SK-N-MC (cell line): Measurements from ENCODE around the gene DNA2.

Experiments
- EZH2 ChIP-seq: fragments of 200-600 bp; sonication (generic); IDR thresholded peaks from one replicate; pipeline ENCODE4 v1.6.1; 2017; ENCODE audit warnings: antibody characterized with exemption
- FOXP2 ChIP-seq: optimal IDR thresholded peaks from 2 replicates; pipeline ENCODE3; 2011; ENCODE audit warnings: mild to moderate bottlenecking, moderate library complexity; ENCODE audit not compliant: insufficient read depth; ENCODE audit errors: extremely low read length, control extremely low read depth
- POLR2AphosphoS5 ChIP-seq: IDR thresholded peaks from 2 replicates; pipeline ENCODE4 v1.6.1; 2012; ENCODE audit warnings: mild to moderate bottlenecking, low read depth, low read length, borderline replicate concordance

DNA sequence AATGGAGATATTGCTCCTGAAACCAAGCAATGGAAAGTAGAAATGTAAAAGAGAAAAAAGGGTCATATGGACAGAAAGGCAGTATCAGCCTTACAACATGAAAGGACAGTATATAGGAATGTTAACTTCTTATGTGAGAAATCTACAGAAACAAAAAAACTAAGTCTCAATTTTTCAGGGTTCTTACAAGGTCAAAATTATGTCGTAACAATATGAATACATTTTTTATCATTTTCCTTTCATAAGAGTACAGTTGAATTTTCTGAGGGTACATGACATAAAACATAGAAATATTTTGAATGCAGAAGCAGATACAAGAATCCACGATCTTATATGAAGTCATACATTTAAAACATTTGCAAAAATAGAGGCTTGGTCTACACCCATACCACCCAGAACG lies 10.7 kb downstream of the DNA2 start:
- TF ChIP-seq POLR2AphosphoS5 (no peak), EZH2 (no peak), FOXP2 (no peak)
